ENCODE data around the gene NAA16. TPM values are rescaled to one million over a fixed set of nuclear protein-coding genes. Genes with fewer than 3 reads are reported as not detected.

NAA16 gene
- total RNA-seq, 2 donors from 2014 or later, result 28.3 to 36.3 TPM

DNA sequence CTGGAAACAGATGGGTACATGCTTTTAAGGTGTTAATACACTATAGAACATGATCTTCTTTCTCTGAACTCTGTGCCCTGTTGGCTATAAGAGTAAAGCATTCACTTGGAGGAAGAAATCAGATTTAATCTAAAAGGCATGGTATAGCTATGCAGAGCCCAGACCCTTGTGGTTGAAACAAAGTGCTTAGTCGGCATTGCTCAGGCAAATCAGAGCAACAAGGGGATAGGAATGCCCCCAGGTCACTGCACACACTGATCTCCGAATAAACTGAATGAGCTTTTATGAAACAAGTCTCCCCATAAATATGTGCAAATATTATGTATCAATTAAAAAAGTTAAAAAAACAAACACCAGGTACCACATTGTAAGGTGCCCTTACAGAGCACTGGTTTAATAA lies 94.3 kb downstream of the NAA16 start:
- Histone ChIP-seq H3K9me3 (no peaks in the 10 kb centered on the region), H3K36me3 (no peaks in the 10 kb centered on the region), H3K4me3 (no peak overlapping the region), H3K27ac (no peak overlapping the region), H3K27me3 (replicated peaks; ENCODE audit: insufficient read depth) (no peaks in the 10 kb centered on the region), H3K4me1 (ENCODE audit: control insufficient read depth in 1 of 2, low read depth in 2 of 2) (no peaks in the 10 kb centered on the region)
- no peak for ATAC-seq (ENCODE audit: insufficient number of reproducible peaks, low FRiP score, low read depth)
- TF ChIP-seq, protein P1, sequence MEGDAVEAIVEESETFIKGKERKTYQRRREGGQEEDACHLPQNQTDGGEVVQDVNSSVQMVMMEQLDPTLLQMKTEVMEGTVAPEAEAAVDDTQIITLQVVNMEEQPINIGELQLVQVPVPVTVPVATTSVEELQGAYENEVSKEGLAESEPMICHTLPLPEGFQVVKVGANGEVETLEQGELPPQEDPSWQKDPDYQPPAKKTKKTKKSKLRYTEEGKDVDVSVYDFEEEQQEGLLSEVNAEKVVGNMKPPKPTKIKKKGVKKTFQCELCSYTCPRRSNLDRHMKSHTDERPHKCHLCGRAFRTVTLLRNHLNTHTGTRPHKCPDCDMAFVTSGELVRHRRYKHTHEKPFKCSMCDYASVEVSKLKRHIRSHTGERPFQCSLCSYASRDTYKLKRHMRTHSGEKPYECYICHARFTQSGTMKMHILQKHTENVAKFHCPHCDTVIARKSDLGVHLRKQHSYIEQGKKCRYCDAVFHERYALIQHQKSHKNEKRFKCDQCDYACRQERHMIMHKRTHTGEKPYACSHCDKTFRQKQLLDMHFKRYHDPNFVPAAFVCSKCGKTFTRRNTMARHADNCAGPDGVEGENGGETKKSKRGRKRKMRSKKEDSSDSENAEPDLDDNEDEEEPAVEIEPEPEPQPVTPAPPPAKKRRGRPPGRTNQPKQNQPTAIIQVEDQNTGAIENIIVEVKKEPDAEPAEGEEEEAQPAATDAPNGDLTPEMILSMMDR (IDR thresholded peaks at IDR 0.05), result no peak
- DNase-seq (ENCODE audit: low spot score), result no peak

DNA sequence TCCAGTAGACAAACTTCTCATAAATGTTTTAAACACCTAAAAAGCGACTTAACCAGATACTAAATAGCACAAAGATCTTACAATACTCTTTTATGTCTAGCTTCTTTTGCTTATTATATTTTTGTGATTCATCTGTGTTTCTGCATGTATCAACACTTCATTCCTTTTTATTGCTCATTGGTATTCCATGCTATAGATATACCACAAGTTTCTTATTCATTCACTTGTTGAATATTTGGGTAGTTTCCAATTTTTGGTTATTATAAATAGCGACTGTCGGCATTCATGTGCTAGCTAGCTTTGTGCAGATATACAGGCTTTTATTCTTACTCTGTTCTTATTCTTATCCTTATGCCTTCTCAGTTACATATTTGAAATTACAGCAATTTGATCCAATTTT lies 96.3 kb downstream of the NAA16 start:
- H3K27ac ChIP-seq, result no peak overlapping the region
- H3K4me1 ChIP-seq (ENCODE audit: control insufficient read depth in 1 of 2, low read depth in 2 of 2), result peaks cover 0 to 4% of the 10 kb centered on the region in 2 donors
- DNase-seq (ENCODE audit: low spot score), result no peak
- H3K27me3 ChIP-seq (replicated peaks; ENCODE audit: insufficient read depth), result no peaks in the 10 kb centered on the region
- ATAC-seq (ENCODE audit: insufficient number of reproducible peaks, low FRiP score, low read depth), result no peak
- no peak overlapping the region for H3K4me3 ChIP-seq
- TF ChIP-seq, protein P1 (IDR thresholded peaks at IDR 0.05), result no peak
- H3K36me3 ChIP-seq, result no peaks in the 10 kb centered on the region
- no peaks in the 10 kb centered on the region for H3K9me3 ChIP-seq

DNA sequence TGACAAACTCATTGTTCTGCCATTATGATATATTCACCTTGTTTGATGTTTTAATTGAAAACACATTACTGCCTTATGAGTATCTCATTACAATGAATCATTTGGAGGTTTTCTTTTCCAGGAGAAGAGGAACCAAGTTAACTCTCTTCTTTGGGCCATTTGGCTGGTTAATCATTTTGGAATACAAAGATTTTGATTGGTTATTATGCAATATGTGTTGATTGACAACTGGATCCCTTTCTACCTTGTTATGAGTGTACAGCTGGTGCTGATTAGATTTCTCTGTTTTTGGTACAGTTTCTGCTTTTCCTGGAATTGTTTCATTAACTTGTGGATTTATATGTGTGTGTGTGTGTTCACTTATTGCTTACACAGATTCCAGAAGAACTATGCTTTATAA lies 97.1 kb downstream of the NAA16 start:
- Histone ChIP-seq H3K4me1 (ENCODE audit: control insufficient read depth in 1 of 2, low read depth in 2 of 2) (peaks cover 0 to 4% of the 10 kb centered on the region in 2 donors), H3K27ac (no peak overlapping the region), H3K4me3 (no peak overlapping the region), H3K27me3 (replicated peaks; ENCODE audit: insufficient read depth) (no peaks in the 10 kb centered on the region), H3K36me3 (no peaks in the 10 kb centered on the region), H3K9me3 (no peaks in the 10 kb centered on the region)
- no peak for ATAC-seq (ENCODE audit: insufficient number of reproducible peaks, low FRiP score, low read depth)
- DNase-seq (ENCODE audit: low spot score), result no peak
- TF ChIP-seq, protein P1 (IDR thresholded peaks at IDR 0.05), result no peak

DNA sequence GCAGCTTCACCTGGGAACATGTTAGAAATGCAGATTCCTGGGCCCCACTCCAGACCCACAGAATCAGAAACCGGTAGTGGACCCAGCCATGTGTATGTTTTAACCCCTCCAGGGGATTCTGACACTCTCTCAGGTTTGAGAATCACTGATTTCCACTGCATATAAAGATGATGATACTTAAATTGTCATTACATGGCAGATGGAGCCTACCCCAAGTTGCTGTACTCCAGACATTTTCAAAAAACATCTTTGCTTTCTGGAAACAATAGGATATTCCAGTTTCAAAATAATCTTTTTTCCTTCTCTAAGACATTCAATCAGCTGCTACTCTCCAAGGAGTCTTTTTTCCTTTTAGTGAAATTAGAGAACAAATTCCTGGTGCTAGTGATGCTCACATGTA lies 97.7 kb downstream of the NAA16 start:
- DNase-seq (ENCODE audit: low spot score) (no peak), ATAC-seq (ENCODE audit: insufficient number of reproducible peaks, low FRiP score, low read depth) (no peak)
- Histone ChIP-seq H3K27me3 (replicated peaks; ENCODE audit: insufficient read depth) (no peaks in the 10 kb centered on the region), H3K4me3 (no peak overlapping the region), H3K36me3 (no peaks in the 10 kb centered on the region), H3K9me3 (no peaks in the 10 kb centered on the region), H3K4me1 (ENCODE audit: control insufficient read depth in 1 of 2, low read depth in 2 of 2) (peaks cover 0 to 4% of the 10 kb centered on the region in 2 donors), H3K27ac (no peak overlapping the region)
- TF ChIP-seq, protein P1 (IDR thresholded peaks at IDR 0.05), result no peak

DNA sequence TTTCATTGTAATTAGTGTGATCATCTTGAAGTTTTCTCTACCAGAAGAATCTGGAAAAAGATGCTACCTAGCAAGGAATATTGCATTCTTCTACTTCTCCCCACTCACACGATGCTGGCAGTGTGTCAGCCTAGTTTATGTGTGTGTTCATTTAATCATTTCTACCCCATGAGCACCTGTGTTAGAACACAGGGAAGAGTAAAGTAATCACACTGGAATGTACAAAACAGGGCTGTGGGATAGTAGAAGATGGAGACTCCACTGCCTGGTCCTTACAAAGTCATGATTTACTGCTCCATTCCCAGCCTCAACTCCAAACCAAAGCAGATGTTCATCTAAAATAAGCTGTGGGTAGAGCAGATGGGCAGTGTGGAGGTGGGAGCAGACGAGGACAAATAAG lies 98.5 kb downstream of the NAA16 start:
- no peak overlapping the region for H3K4me3 ChIP-seq
- H3K36me3 ChIP-seq, result no peaks in the 10 kb centered on the region
- TF ChIP-seq, protein P1 (IDR thresholded peaks at IDR 0.05), result no peak
- H3K4me1 ChIP-seq (ENCODE audit: control insufficient read depth in 1 of 2, low read depth in 2 of 2), result peaks cover 0 to 4% of the 10 kb centered on the region in 2 donors
- no peak overlapping the region for H3K27ac ChIP-seq
- no peaks in the 10 kb centered on the region for H3K27me3 ChIP-seq (replicated peaks; ENCODE audit: insufficient read depth)
- ATAC-seq (ENCODE audit: insufficient number of reproducible peaks, low FRiP score, low read depth), result no peak
- DNase-seq (ENCODE audit: low spot score), result no peak
- H3K9me3 ChIP-seq, result no peaks in the 10 kb centered on the region
